ENCODE measurements around the gene UGGT1.

Gene UGGT1, protein sequence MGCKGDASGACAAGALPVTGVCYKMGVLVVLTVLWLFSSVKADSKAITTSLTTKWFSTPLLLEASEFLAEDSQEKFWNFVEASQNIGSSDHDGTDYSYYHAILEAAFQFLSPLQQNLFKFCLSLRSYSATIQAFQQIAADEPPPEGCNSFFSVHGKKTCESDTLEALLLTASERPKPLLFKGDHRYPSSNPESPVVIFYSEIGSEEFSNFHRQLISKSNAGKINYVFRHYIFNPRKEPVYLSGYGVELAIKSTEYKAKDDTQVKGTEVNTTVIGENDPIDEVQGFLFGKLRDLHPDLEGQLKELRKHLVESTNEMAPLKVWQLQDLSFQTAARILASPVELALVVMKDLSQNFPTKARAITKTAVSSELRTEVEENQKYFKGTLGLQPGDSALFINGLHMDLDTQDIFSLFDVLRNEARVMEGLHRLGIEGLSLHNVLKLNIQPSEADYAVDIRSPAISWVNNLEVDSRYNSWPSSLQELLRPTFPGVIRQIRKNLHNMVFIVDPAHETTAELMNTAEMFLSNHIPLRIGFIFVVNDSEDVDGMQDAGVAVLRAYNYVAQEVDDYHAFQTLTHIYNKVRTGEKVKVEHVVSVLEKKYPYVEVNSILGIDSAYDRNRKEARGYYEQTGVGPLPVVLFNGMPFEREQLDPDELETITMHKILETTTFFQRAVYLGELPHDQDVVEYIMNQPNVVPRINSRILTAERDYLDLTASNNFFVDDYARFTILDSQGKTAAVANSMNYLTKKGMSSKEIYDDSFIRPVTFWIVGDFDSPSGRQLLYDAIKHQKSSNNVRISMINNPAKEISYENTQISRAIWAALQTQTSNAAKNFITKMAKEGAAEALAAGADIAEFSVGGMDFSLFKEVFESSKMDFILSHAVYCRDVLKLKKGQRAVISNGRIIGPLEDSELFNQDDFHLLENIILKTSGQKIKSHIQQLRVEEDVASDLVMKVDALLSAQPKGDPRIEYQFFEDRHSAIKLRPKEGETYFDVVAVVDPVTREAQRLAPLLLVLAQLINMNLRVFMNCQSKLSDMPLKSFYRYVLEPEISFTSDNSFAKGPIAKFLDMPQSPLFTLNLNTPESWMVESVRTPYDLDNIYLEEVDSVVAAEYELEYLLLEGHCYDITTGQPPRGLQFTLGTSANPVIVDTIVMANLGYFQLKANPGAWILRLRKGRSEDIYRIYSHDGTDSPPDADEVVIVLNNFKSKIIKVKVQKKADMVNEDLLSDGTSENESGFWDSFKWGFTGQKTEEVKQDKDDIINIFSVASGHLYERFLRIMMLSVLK (N-terminal part only)

GRCh38 chr2:128090945-128091725 is at the start of gene UGGT1:
TSS of gene UGGT1 (plus strand) at chr2:128091200. CDS start at chr2:128091358, 158 bp downstream.
- peak; percentile 79 for DNase-seq

DNA sequence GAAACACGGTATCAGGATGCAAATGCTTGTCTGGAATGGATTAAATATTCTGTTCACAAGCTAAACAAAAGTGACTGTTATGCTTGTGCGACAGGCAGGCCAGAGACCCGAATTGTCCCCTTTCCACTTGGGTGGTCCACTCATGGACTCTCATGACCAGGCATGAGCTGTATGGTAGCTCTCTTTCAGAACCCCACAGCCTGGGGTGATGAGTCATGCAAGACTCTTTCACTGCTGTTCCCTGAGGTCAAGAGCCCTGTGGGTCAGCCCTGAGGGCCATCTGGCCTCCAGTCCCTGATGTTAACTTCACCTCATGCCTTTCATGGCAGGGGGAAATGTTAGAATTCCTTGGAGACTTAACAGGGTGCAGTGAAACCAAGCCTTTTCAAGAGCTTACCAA is 49.4 kb upstream of the UGGT1 start:
- DNase-seq, result no peak

- no peak for DNase-seq
Observed at GRCh38 chr2:128043041-128043440, 48.0 kb upstream of the UGGT1 start.

GRCh38 chr2:128053331-128053730 is 37.7 kb upstream of the UGGT1 start:
- DNase-seq, result no peak

- no peak for DNase-seq
Observed at GRCh38 chr2:128054104-128054885, 36.7 kb upstream of the UGGT1 start.

GRCh38 chr2:128057334-128057733 is 33.7 kb upstream of the UGGT1 start:
- DNase-seq, result no peak

- DNase-seq, result no peak
Observed at GRCh38 chr2:128058114-128058513, 32.9 kb upstream of the UGGT1 start.

GRCh38 chr2:128062571-128062970 is 28.4 kb upstream of the UGGT1 start:
- no peak for DNase-seq

DNA sequence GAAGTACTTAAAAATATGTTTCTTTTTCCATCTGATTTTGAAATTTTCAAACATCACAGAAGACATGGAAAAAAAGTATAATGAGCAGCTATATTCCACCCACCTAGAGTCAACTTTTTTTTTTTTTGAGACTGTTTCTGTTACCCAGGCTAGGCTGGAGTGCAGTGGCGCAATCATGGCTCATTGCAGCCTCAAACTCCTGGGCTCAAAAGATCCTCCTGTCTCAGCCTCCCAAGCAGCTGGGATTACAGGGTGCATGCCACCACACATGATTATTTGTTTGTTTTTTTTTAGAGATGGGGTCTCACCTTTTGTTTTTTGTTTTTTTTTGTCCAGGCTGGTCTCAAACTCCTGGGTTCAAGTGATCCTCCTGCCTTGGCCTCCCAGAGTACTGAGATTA is 26.6 kb upstream of the UGGT1 start:
- DNase-seq, result no peak

- DNase-seq, result no peak
Observed at GRCh38 chr2:128069769-128070168, 21.2 kb upstream of the UGGT1 start.

- DNase-seq, result no peak
Observed at GRCh38 chr2:128073278-128073677, 17.7 kb upstream of the UGGT1 start.

GRCh38 chr2:128076461-128077106 is 14.4 kb upstream of the UGGT1 start:
- DNase-seq, result no peak

DNA sequence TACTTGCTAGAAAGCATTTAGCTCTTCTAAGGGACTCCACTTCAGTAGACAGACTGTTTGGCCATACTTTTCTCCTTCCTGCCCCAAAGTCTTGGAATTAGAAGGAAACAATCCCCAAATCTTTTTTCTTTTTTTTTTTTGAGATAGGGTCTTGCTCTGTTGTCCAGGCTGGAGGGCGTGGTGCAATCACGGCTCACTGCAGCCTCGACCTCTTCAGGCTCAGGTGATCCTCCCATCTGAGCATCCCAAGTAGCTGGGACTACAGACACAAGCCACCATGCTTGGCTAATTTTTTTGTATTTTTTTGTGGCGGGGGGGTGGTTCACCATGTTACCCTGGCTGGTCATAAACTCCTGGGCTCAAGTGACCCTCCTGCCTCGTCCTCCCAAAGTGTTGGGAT is 6.2 kb upstream of the UGGT1 start:
- DNase-seq, result no peak

GRCh38 chr2:128086244-128086643 is 4.8 kb upstream of the UGGT1 start:
- no peak for DNase-seq

DNA sequence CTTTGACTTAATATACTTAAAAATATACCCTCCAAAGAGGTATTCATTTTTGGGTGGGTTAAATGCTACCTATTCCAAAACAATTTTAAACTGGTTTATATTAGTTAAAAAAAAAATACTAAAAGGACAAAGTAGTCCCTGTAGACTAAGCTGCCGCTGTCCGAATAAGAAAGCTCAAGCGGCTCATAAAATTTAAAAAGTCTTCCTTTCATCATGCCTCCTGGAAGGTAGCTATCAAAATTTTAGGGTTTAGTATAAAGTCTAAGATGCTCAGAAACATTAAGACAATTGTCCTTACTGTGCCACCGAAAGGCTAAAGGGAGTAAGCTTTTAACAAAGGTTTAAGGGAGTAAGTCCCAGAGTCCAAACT is 440 bp upstream of the UGGT1 start:
- DNase-seq, result no peak

DNA sequence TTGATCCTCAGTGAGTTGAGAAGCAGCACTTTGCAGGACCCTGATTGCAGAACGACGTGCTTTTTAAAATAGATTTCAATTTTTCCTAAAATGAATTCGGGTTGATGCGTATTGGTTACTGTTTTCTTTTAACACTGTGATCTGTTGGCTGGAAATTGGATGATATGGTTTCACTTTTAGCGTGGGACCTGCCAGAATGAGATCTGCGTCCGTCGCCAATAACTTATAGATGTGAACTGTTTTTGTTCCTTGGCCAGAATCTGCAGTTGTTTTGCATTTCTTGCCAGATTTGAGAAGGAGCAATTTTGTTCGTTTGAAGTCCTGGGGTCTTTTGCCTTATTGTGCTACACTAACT is 703 bp downstream of the UGGT1 start:
- no peak for DNase-seq

- no peak for DNase-seq
Observed at GRCh38 chr2:128092656-128093055, 1.7 kb downstream of the UGGT1 start.

GRCh38 chr2:128093762-128094161 is 2.8 kb downstream of the UGGT1 start:
- DNase-seq, result no peak

DNA sequence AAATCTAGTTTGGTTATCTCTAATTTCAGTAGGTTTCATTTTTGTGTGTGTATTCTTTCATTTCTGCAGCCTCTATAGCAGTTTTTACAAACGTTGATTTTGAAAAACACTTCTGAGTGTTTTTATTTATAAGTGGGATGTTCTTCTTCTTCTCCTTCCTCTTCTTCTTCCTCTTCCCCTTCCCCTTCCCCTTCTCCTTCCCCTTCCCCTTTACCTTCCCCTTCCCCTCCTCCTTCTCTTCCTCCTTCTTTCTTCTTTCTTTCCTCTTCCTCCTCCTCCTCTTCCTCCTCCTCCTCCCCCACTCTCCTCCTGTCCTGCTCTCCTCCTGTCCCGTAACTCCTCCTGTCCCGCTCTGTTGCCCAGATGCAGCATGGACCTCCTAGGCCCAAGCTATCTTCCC is 4.2 kb downstream of the UGGT1 start:
- no peak for DNase-seq

DNA sequence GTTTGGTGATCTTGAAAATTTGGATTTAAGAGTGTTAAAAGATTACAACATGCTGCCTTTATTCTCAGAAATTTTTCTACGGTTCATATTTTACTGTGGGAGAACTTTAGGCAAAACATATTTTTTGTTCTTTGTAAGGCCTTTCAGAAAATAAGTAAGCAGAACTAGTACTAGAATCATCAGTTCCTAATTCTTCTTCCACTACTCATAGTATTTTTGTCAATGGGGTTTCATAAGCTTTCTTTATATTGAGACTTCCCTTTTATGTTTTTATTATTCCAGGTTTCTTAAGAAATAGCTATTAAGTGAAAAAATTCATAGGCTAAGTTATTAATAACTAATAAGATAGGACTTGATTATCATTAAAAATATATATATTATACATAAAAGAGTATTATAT is 12.4 kb downstream of the UGGT1 start:
- DNase-seq, result no peak

DNA sequence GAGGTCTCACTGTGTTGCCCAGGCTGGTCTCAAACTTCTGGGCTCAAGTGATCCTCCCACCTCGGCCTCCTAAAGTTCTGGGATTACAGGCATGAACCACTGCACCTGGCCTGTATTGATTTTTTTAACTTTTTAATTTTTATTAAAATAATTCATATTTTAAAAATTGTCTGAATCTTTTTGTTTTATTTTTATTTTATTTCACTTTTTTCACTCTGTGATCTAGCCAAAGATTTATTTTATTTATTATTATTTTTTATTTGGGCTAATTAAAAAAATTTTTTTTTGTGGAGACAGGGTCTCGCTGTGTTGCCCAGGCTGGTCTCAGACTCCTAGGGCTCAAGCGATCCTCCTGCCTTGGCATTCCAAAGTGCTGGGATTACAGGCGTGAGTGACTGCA is 14.1 kb downstream of the UGGT1 start:
- no peak for DNase-seq
